GM10248 (cell line): ENCODE results near the gene HOXA13.
A peak's percentile ranks its signal among the peaks of the same experiment; 100 is the strongest.

Experiments
- CTCF ChIA-PET: fragments of 300-600 bp; sonication (Branson Sonifier 250); formaldehyde crosslinking; extraction: SDS; loops from one replicate; lab custom pipeline; 2021; ENCODE audit warnings: antibody characterized with exemption; lab: Yijun Ruan, JAX
- POLR2A ChIA-PET: fragments of 350-650 bp; sonication (Branson Sonifier 250); formaldehyde crosslinking; extraction: SDS; loops from one replicate; lab custom pipeline; 2020; ENCODE audit warnings: antibody characterized with exemption; lab: Yijun Ruan, JAX
- DNase-seq: peaks from one replicate; pipeline ENCODE4 v3.0.0; 2012; ENCODE audit errors: extremely low spot score
- TF ChIP-seq, protein P1 (sequence below): IDR thresholded peaks from 2 replicates; pipeline ENCODE4 v1.5.1; 2012; ENCODE audit warnings: mild to moderate bottlenecking, low read depth; ENCODE audit errors: extremely low read depth, missing control alignments, control extremely low read depth

Gene HOXA13

DNA sequence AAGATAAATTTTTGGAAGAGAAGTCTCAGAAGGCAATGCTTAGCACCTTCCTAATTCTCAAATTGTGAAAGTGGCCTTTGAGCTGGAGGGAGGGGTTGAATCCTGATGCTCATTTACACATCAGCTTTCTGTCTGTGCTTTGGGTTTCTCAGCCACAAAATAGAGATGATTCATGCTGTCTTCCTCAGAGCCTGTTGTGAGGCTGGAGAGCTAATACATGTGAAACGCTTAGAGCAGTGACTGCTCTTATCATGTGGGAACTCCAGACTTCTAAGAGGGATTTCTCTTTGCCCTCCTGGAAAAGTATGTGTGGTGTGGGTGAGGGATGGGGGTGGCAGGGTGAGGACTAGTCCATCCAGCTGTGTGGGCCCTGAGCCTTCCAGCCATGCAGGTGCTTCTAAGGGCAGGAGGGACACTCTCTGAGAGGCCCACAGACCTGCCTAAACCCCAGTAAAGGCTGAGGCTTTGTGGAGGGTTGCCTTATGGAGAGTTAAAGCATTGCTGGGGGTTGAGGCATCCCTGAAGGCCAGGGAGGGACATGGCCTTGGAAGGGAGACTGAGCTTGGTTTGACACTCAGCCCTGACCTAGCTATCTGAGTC is 37.9 kb upstream of the HOXA13 start:
- no peak for DNase-seq
- TF ChIP-seq, protein P1, sequence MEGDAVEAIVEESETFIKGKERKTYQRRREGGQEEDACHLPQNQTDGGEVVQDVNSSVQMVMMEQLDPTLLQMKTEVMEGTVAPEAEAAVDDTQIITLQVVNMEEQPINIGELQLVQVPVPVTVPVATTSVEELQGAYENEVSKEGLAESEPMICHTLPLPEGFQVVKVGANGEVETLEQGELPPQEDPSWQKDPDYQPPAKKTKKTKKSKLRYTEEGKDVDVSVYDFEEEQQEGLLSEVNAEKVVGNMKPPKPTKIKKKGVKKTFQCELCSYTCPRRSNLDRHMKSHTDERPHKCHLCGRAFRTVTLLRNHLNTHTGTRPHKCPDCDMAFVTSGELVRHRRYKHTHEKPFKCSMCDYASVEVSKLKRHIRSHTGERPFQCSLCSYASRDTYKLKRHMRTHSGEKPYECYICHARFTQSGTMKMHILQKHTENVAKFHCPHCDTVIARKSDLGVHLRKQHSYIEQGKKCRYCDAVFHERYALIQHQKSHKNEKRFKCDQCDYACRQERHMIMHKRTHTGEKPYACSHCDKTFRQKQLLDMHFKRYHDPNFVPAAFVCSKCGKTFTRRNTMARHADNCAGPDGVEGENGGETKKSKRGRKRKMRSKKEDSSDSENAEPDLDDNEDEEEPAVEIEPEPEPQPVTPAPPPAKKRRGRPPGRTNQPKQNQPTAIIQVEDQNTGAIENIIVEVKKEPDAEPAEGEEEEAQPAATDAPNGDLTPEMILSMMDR, result no peak
- POLR2A ChIA-PET, result no interaction called here
- CTCF ChIA-PET, result interaction anchor here (0.9 to 1.3 kb wide), 3 partner anchors 15 to 783 kb away, joined by 3 read pairs; no protein-coding TSS in a partner anchor

DNA sequence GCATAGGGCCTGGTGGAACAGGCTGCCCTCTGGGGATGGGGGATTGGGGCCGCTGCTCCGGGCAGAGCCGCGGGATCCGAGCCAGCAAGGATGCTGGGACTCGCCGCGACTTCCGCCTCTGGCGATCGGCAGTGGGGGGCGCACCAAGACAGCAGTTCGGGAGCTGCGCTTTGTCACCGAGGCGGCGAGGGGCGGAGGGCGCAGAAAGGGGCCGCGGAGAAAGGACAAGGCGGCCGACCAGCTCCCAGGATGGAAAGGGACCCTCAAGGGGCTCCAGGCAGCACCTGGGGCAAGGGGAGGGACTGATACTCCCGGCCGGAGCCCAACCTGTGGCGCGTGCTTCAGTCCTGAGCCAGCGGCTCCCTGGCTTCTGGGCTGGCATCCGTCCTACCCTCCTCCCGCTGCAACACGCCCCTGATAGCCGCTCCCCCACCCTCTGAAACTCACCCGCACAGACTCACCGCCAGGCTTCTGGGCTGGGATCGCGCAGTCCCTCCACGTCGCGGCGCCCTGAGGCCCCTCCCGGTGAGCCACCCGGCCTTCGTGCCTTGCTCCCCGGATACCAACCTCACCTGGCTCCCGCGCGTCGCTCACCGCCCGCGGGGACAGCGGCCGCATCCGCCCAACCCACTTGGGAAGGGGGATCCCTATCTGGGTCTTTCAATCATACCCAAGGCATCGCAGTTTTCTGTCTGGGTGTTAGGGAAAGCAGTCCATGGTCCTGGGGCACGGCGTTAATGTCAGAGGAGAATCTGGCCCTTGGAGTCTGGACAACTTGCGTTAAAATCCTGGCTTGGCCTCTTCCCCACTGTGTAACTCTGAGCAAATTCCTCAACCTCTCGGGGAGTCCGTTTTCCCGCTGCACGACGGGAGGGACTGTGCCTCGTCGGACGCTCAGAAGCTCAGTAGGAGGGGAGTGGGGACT is 35.8 kb upstream of the HOXA13 start:
- no peak for DNase-seq
- POLR2A ChIA-PET, result no interaction called here
- CTCF ChIA-PET, result interaction anchor here (0.8 kb wide), 1 partner anchor 857 kb away, joined by 3 read pairs; no protein-coding TSS in a partner anchor
- TF ChIP-seq, protein P1, result peak; percentile 25

DNA sequence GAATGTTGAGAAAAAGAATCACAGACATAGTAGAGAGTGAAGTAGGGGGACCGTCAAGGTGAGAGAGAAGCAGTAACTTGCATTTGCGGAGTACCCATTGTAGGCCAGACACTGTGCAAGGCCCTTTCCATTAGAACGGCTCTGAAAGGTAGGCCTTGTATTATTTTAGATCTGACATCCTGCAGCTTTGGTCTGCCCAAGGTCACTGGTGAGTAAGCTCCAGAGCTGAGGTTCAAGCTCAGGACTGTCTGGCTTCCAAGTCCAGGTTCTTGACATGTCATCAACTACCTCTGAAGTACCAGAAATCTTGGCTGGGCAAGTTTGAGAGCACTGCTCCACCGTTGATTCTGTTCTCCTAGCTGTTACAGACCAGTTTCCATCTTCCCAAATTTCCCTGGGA is 29.6 kb upstream of the HOXA13 start:
- ChIA-PET CTCF (interaction anchor here (1.2 to 1.3 kb wide), 2 partner anchors 10 to 33 kb away, joined by 3 to 4 read pairs; no protein-coding TSS in a partner anchor), POLR2A (no interaction called here)
- no peak for DNase-seq
- TF ChIP-seq, protein P1, result no peak

DNA sequence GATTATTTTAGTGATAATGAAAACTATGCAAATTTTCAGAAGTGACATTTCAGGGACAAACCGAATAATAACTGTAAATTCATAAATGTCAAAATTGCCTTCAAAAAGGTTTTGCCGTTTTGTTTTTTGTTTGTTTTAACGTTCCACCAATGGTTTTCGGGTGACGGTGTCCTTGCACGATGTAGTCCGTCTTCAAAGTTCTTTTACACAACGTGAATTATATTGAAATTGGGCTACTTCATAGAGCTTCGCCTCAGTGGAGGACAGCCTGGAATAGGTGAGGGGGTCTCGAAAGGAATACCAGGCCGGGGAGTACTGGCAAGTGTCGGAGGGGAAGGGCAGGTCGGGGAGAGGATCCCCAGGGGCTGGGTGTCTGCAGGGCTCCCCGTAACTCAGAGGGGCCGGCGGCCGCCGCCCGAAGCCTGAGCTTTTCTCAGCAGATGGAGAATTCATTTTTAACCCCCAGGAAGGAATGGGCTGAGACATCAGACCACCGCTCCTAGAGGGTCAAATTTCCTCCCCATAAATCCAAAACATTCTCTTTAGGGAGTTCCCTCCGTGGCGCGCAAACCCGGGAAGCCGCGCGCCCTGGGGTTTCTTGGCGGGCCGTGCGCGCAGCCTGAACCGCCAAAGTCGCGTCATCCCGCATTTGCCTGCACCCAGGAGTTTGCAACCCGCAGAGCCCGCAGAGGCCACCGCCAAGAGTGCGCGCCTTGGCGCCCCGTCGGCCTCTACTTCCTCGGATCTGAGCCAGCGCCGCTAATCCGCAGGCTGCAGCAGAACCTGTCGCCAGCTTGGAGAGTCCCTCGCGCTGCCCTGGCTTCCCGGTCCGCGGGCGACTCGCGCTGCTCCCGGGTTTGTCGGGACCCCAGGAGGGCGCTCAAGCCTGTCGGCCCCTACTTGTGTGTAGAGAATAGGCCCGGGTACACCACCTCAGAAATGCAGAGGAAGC is 25.4 kb upstream of the HOXA13 start:
- ChIA-PET POLR2A (no interaction called here), CTCF (interaction anchor here (1.1 kb wide), 1 partner anchor 14 kb away, joined by 4 read pairs; no protein-coding TSS in a partner anchor)
- DNase-seq, result no peak
- TF ChIP-seq, protein P1, result no peak

DNA sequence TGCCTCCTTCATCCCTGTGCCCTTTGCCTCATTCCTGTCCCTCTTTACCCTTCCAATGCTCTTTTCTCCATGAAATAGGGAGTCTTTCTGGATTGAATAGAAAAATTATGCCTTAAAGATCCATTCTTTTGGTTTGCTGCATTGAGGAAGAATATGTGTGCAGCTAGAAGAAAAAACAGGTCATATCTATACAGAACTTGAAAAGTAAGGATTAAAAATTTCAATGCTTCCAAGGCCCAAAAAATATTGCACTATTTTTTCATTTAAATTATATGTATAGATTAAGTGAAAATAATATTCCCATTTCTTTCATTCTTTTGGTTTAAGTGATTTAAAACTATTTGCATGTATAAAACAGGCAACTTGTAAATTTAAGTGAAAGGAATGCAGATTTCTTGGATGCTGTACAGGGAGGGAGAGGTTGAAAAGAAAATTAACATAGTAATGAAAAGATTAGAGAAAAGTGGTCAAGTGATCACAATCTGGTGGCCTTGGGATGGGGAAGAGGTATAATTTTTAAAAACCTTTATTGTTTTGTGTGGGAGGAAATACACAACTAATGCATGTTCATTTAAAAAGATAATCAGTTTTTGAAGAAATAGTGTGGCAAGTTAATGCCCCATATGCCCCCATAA is 24.2 kb upstream of the HOXA13 start:
- POLR2A ChIA-PET, result no interaction called here
- no peak for DNase-seq
- CTCF ChIA-PET, result interaction anchor here (1.4 to 3.2 kb wide), 2 partner anchors 13 to 28 kb away, joined by 3 to 16 read pairs; no protein-coding TSS in a partner anchor
- TF ChIP-seq, protein P1, result no peak
